Fibroblast of skin of back (primary cell): ENCODE measurements around the gene ADORA2A.
A peak's percentile ranks its signal among the peaks of the same experiment; 100 is the strongest.

Source experiments
- DNase-seq: peaks from one replicate; pipeline ENCODE4 v3.0.0-alpha.2; 2013

ADORA2A gene

DNA sequence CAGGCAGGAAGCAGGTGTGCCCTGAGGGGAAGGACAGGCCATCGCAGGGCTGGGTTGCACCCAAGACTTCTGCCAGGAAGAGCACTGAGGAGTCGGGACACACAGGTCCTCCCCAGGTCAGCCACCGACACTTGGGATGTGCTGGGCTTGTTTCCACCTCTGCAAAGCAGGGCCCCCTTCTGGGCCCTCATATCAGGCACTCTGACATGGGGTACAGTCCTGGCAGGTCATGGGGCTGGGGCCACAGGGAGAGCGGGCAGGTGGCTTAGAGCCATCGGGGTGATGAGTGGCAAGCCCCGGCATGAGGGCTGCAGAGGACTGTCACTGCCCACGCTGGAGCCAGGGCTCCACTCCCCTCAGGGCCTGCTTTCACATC lies 7.9 kb upstream of the ADORA2A start:
- no peak for DNase-seq

DNA sequence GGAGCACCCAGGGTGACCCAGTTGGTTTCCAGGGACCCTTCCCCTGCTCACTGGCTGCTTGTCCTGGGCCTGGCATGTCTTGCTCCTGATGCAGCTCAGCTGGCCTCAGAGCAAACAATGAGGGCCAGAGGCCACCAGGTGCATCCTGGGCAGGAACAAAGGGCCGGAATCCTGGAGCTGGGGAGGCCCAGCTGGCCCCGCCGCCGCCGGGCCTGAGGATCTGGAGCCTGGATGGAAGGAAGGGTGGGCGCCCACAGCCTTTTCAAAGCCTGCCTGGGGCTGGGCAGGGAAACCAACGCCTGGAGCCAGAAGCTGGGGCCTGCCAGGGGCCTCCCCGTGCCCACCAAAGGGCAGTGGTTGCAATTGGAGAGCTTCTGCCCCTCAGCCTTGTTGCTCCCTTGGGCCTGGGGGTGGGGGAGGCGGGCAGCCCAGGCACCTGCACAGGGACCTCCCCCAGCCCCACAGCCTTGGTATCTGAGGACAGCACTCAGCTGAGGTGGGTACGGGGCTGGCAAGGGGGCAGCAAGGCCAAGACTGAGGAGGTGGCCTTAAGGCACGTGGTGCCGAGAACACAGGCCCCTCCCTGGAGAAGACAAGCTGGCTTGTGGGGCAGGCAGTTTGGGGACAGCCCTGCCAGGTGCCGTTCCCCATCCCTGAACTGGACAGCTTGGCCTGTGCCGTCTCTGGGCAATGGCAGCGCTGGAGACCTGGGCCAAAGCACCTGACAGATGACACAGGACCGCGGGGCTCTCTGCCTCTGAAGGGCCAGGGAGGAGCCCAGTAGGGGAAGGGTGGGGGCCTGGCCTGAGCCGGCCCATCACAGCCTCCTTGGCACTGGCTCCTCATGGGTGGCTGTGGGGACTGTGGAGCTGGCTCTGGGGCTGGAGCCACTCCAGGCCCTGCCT lies 7.1 kb upstream of the ADORA2A start:
- no peak for DNase-seq

DNA sequence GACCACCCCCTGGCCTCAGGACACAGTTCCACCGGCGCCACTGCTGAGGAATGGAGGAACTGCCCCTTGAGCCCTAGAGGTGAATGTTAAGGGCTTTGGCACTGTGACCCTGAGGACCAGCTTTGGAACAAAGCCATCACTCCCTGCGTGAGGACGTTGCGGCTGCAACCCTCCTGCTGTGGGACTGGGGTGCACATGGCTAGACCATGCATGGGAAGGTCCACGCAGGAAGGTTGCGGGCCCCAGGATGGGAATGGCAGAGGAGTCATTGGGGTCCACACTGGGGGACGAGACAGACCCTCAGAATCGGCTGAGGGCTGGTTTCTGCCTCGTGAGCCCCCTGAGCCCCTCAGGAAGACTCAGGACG lies 6.4 kb upstream of the ADORA2A start:
- no peak for DNase-seq

DNA sequence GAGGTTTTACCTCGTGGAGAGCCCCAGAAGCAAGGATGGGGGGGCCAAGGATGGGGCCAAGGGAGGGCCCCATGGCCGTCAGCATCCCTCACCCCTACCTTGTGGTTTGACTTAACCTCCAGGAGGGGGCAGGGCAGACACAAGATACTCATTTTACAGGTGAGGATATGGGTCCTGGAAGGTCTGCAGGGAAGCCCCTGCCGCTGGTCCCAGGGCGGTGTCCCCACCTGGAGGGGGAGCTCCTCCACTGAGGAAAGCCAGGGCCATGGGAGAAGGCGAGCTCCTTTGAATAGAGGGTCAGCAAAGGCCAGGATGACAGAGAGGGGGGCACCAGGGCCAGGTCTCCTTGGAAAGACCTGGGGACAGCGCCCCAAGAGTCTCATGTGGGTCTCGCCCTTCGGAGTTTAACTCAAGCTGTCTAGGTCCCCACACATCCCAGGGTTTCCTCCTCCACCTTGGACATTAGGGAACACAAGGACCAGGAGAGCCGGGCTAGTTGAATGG lies 5.9 kb upstream of the ADORA2A start:
- DNase-seq: no peak

GRCh38 chr22:24422102-24422665 lies 5.2 kb upstream of the ADORA2A start:
- DNase-seq: no peak

- DNase-seq: peak; percentile 34
Measured at GRCh38 chr22:24423519-24424000, 3.8 kb upstream of the ADORA2A start.

GRCh38 chr22:24424001-24424900 lies 3.1 kb upstream of the ADORA2A start:
- no peak for DNase-seq

GRCh38 chr22:24424901-24425775 lies 2.3 kb upstream of the ADORA2A start:
- DNase-seq: no peak

- no peak for DNase-seq
Measured at GRCh38 chr22:24426436-24426835, 963 bp upstream of the ADORA2A start.

GRCh38 chr22:24426851-24427499 lies 424 bp upstream of the ADORA2A start:
- DNase-seq: no peak

- DNase-seq: no peak
Measured at GRCh38 chr22:24428751-24429410, 1.5 kb downstream of the ADORA2A start.

GRCh38 chr22:24429411-24430365 lies 2.3 kb downstream of the ADORA2A start:
- no peak for DNase-seq

- DNase-seq: no peak
Measured at GRCh38 chr22:24430431-24431308, 3.3 kb downstream of the ADORA2A start.

DNA sequence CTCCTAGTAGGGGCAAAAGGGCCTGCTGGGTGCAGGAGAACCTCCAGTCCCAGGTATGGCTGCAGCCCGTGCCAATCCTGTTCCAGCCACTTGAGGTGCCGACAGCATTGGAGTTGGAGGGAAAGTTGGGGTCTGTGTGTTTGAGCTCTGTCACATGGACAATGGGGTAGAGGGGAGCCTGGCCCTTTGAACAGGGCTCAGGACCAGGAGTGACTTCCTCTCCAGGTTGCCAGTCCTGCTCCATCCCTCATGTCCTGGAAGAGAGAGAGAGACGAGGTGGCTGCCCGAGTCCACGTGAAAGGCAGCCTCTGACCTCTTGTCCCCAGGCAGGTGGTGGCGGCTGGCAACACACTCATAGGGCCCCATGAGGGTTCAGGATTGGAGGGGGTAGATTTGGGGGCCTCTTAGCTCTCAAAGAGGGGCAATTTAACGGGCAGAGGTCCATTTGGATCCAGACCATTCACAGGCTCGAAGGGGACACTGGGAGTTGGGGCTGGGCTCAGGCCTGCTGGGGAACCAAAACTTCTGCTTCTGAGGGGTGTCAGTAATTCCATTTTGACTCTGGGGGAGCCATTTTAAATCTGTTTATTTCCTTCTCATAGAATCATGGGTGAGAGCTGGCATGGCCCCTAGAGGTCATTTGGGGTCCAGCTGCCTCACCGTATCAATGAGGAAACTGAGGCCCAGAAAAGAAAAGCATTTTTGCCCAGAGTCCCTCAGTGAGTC lies 4.1 kb downstream of the ADORA2A start:
- DNase-seq: no peak

- DNase-seq: peak; percentile 46
Measured at GRCh38 chr22:24432059-24432853, 4.9 kb downstream of the ADORA2A start.

- DNase-seq: no peak
Measured at GRCh38 chr22:24433001-24433827, 5.8 kb downstream of the ADORA2A start.
